ENCODE measurements around the gene MPPED1. TPM values are rescaled to one million over a fixed set of nuclear protein-coding genes. Genes with fewer than 3 reads are reported as not detected.

The MPPED1 gene
- total RNA-seq, 1 experiment from 2014 or later = not detected

GRCh38 chr22:43535741-43536140 lies 123.9 kb downstream of the MPPED1 start:
- no peak for DNase-seq (ENCODE audit: low read depth)

- DNase-seq (ENCODE audit: low read depth) = peak; percentile 6
Measured at GRCh38 chr22:43537019-43537585, 125.3 kb downstream of the MPPED1 start.

- no peak for DNase-seq (ENCODE audit: low read depth)
Measured at GRCh38 chr22:43539572-43540528, 128.0 kb downstream of the MPPED1 start.

- DNase-seq (ENCODE audit: low read depth) = no peak
Measured at GRCh38 chr22:43540529-43540923, 128.7 kb downstream of the MPPED1 start.

GRCh38 chr22:43541022-43541421 lies 129.2 kb downstream of the MPPED1 start:
- DNase-seq (ENCODE audit: low read depth) = no peak

GRCh38 chr22:43541462-43542407 lies 129.9 kb downstream of the MPPED1 start:
- DNase-seq (ENCODE audit: low read depth) = no peak

- DNase-seq (ENCODE audit: low read depth) = no peak
Measured at GRCh38 chr22:43542681-43543521, 131.1 kb downstream of the MPPED1 start.

- DNase-seq (ENCODE audit: low read depth) = no peak
Measured at GRCh38 chr22:43543522-43544288, 131.9 kb downstream of the MPPED1 start.

- no peak for DNase-seq (ENCODE audit: low read depth)
Measured at GRCh38 chr22:43544289-43544673, 132.5 kb downstream of the MPPED1 start.

- DNase-seq (ENCODE audit: low read depth) = no peak
Measured at GRCh38 chr22:43546186-43546585, 134.4 kb downstream of the MPPED1 start.

GRCh38 chr22:43550024-43550620 lies 138.3 kb downstream of the MPPED1 start:
- DNase-seq (ENCODE audit: low read depth) = no peak

GRCh38 chr22:43550672-43551071 lies 138.9 kb downstream of the MPPED1 start:
- no peak for DNase-seq (ENCODE audit: low read depth)

- no peak for DNase-seq (ENCODE audit: low read depth)
Measured at GRCh38 chr22:43553451-43554258, 141.8 kb downstream of the MPPED1 start.

GRCh38 chr22:43554259-43554636 lies 142.4 kb downstream of the MPPED1 start:
- no peak for DNase-seq (ENCODE audit: low read depth)

GRCh38 chr22:43554694-43555365 lies 143.0 kb downstream of the MPPED1 start:
- DNase-seq (ENCODE audit: low read depth) = no peak

- no peak for DNase-seq (ENCODE audit: low read depth)
Measured at GRCh38 chr22:43555561-43556515, 144.0 kb downstream of the MPPED1 start.

Data from HT1080 (cell line).